Effector CD4-positive, alpha-beta T cell (primary cell): ENCODE measurements around the gene PCGF2.
"Not testable (repeated sequence)": the region's sequence is repeated elsewhere in the genome, so short reads cannot be mapped to it uniquely, and the experiment has no call there.

Source experiments
- DNase-seq: peaks from one replicate; pipeline ENCODE4 v3.0.0-alpha.2; 2020

PCGF2 gene

GRCh38 chr17:38733982-38734973 lies 13.9 kb downstream of the PCGF2 start:
- DNase-seq, result no peak

- DNase-seq, result no peak
These were observed 14.7 kb downstream of the PCGF2 start for GRCh38 chr17:38733282-38733981.

GRCh38 chr17:38732376-38733281 lies 15.5 kb downstream of the PCGF2 start:
- no peak for DNase-seq

DNA sequence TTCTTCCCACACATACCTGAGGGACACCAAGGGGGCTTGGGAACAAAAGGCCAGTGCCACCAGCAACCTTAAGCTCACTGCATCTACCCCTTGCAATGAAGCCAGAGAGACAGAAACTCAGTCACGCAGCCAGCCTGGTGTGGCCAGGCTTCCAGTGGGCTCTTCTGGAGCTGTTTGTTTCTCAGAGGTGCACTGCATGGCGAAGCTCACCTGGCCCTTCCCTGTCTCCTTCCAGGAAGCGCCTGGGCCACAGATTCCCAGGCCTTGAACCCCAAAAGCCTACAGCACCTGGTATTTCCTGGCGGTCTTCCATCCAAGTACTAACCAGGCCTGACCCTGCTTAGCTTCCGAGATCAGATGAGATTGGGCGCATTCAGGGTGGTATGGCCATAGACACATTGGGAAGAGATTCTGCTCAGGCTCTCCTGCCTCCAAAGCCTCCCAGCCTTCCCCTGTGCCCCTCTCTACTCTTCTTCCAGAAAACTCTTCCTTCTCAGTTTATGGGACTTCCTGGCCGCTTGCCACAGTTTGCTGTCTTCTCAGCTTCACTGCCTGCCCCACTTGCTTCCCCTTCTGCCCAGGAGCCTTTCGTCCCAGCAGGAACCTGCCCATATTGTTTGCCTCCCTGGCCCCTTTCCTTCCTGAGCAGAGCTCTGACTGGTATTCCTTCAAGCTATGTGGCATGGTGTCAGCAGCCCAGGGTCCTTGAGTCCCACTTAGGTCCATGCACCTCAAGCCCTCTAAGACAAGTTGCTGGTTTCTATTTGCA lies 16.4 kb downstream of the PCGF2 start:
- no peak for DNase-seq

DNA sequence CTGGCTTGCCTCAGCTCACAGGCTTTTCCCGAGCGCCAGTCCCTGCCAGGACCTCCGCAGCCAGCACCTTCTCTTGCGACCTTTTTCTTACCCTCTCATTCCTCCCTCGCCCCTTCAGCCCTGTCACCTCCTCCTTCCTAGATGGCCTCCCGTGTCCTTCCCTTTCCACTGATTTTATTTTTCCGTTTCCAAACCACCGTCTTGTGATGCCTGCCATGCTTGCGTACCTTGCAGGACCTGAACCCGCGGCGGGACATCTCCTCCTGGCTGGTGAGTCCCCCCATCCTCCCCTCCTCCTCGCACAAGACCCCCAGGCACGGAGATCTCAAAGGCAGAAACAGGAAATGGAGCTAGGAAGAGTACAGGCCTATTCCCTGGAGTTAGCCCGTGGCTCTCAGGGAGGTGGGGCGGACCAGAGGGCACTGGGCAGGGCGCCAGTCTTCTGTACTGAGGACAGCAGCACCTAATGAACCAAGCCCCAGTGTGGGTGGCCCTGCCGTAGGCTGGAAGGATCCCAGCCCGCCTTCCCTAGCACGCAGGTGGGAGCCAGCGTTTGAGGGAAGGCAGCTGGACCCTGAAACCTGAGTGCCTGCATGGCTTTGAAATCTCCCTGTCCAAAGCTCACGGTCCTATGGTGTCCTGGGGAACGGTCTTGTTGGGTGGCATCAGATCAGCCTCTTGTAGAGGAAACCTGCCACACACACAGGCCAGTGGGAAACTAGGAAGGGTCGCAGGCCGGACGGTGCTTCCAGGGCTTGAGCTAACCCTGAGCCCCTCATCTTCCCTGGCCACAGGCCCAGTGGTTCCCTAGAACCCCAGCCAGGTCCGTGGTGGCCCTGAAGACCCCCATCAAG lies 17.4 kb downstream of the PCGF2 start:
- no peak for DNase-seq

- DNase-seq, result peak; percentile 78
These were observed 18.1 kb downstream of the PCGF2 start, which contains the start of gene CISD3 for GRCh38 chr17:38729886-38730525. Gene CISD3 (plus strand): TSS chr17:38730341. CDS start chr17:38730359, 18 bp downstream.

GRCh38 chr17:38729368-38729885 lies 18.7 kb downstream of the PCGF2 start:
- DNase-seq, result no peak

- DNase-seq, result peak; percentile 54
These were observed 19.8 kb downstream of the PCGF2 start for GRCh38 chr17:38728290-38728831.

- no peak for DNase-seq
These were observed 20.4 kb downstream of the PCGF2 start for GRCh38 chr17:38727736-38728135.

GRCh38 chr17:38726145-38726544 lies 22.0 kb downstream of the PCGF2 start:
- DNase-seq, result not testable (repeated sequence)

DNA sequence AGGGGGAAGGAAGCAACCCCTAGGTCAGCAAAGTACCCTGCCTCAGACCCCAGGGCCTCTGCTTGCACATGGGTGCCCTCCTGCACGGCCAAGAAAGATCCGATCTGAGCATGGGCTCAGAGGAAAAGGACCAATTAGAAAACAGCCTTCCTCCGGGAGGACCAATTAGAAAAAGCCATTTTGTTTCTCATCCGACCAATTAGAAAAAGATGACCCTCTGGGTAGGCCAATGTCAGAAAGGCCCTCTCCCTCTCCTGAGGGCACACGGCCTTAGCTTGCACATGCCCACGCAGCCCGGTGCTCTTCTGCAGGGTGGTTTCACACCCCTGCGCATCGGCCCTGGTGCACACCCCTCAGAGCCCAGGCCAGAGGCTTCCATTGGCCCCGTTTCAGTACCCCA lies 23.1 kb downstream of the PCGF2 start:
- DNase-seq, result no peak

GRCh38 chr17:38724337-38724988 lies 23.7 kb downstream of the PCGF2 start:
- no peak for DNase-seq

GRCh38 chr17:38721802-38722201 lies 26.3 kb downstream of the PCGF2 start:
- DNase-seq, result no peak

- DNase-seq, result no peak
These were observed 27.2 kb downstream of the PCGF2 start for GRCh38 chr17:38720941-38721340.

- DNase-seq, result no peak
These were observed 28.0 kb downstream of the PCGF2 start for GRCh38 chr17:38719943-38720641.

DNA sequence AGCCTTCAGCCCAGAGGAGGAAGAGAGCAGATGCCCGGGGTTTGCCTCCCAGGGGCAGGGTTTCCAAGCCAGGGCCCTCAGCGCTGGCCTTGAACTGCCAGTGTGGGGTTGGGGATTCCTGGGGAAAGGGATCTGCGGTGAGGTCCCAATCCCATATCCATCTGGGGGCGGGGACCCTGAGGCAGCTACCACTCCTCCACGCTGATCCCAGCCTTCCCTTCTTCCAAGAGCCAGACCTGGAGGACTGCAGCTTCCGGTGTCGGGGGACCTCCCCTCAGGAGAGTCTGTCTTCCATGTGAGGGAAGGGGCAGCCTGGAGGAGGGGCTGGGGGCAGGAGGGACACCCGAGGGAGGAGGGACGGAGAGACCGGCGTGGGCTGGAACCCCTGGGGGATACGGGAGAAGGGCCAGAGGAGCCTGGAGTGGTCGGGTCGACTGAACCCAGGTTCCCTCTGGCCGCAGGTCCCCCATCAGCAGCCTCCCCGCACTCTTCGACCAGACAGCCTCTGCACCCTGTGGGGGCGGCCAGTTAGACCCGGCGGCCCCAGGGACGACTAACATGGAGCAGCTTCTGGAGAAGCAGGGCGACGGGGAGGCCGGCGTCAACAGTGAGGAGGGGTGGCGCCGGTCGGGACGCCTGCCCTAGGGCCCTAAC lies 28.7 kb downstream of the PCGF2 start:
- DNase-seq, result no peak

GRCh38 chr17:38717139-38717745 lies 30.9 kb downstream of the PCGF2 start:
- DNase-seq, result no peak
